BE2C (cell line): ENCODE data around the gene VAMP2.

ENCODE experiments used
- DNase-seq: peaks from one replicate; pipeline ENCODE4 v3.0.0-alpha.2; 2020
- H3K27me3 ChIP-seq: fragments of 250-450 bp; sonication (Bioruptor Pico); 2 replicates; pipeline ENCODE4 v1.5.1; 2020; ENCODE audit warnings: mild to moderate bottlenecking
- H3K36me3 ChIP-seq: fragments of 250-450 bp; sonication (Bioruptor Pico); 2 replicates; pipeline ENCODE4 v1.5.1; 2020; ENCODE audit warnings: mild to moderate bottlenecking
- H3K4me1 ChIP-seq: fragments of 250-450 bp; sonication (Bioruptor Pico); 2 replicates; pipeline ENCODE4 v1.5.1; 2020
- H3K4me3 ChIP-seq: 2 replicates; pipeline ENCODE4 v1.5.1; 2011; ENCODE audit warnings: low read depth, low read length
- H3K9me3 ChIP-seq: fragments of 250-450 bp; sonication (Bioruptor Pico); 2 replicates; pipeline ENCODE4 v1.5.1; 2020
- CTCF ChIP-seq: IDR thresholded peaks from 2 replicates; pipeline ENCODE4 v1.5.1; 2012; ENCODE audit warnings: mild to moderate bottlenecking, low read depth, low read length

The VAMP2 gene

GRCh38 chr17:8138374-8138671 lies 24.4 kb downstream of the VAMP2 start:
- peak overlapping the region; percentile 65 for H3K4me3 ChIP-seq
- H3K4me1 ChIP-seq: no peaks in the 10 kb centered on the region
- H3K9me3 ChIP-seq: no peaks in the 10 kb centered on the region
- DNase-seq: no peak
- no peaks in the 10 kb centered on the region; the same call in none of the 2 replicates for H3K36me3 ChIP-seq
- no peak for TF ChIP-seq CTCF
- no peaks in the 10 kb centered on the region for H3K27me3 ChIP-seq

GRCh38 chr17:8137645-8138373 lies 24.9 kb downstream of the VAMP2 start:
- Histone ChIP-seq H3K4me3 (peak overlapping the region; percentile 65), H3K9me3 (no peaks in the 10 kb centered on the region), H3K36me3 (no peaks in the 10 kb centered on the region; the same call in none of the 2 replicates), H3K27me3 (no peaks in the 10 kb centered on the region), H3K4me1 (no peaks in the 10 kb centered on the region)
- no peak for DNase-seq
- no peak for TF ChIP-seq CTCF

- TF ChIP-seq CTCF: no peak
- Histone ChIP-seq H3K27me3 (no peaks in the 10 kb centered on the region), H3K4me1 (no peaks in the 10 kb centered on the region), H3K36me3 (no peaks in the 10 kb centered on the region), H3K4me3 (no peak overlapping the region), H3K9me3 (no peaks in the 10 kb centered on the region)
- no peak for DNase-seq
These were observed 28.8 kb downstream of the VAMP2 start for GRCh38 chr17:8133941-8134340.

GRCh38 chr17:8133399-8133798 lies 29.3 kb downstream of the VAMP2 start:
- DNase-seq: no peak
- Histone ChIP-seq H3K4me1 (no peaks in the 10 kb centered on the region), H3K9me3 (no peaks in the 10 kb centered on the region), H3K27me3 (no peaks in the 10 kb centered on the region), H3K36me3 (no peaks in the 10 kb centered on the region), H3K4me3 (no peak overlapping the region)
- TF ChIP-seq CTCF: no peak

GRCh38 chr17:8131844-8132441 lies 30.8 kb downstream of the VAMP2 start:
- Histone ChIP-seq H3K36me3 (no peaks in the 10 kb centered on the region), H3K4me3 (no peak overlapping the region), H3K27me3 (no peaks in the 10 kb centered on the region), H3K9me3 (no peaks in the 10 kb centered on the region), H3K4me1 (no peaks in the 10 kb centered on the region)
- no peak for TF ChIP-seq CTCF
- DNase-seq: no peak

GRCh38 chr17:8128125-8128784 lies 34.5 kb downstream of the VAMP2 start:
- DNase-seq: no peak
- H3K4me3 ChIP-seq: no peak overlapping the region
- H3K36me3 ChIP-seq: no peaks in the 10 kb centered on the region
- no peaks in the 10 kb centered on the region for H3K4me1 ChIP-seq
- no peak for TF ChIP-seq CTCF
- peaks cover 13% of the 10 kb centered on the region for H3K27me3 ChIP-seq
- H3K9me3 ChIP-seq: no peaks in the 10 kb centered on the region
